GM08714 (cell line): ENCODE results near the gene MASP1.

Source experiments
- H3K4me3 ChIP-seq: fragments of 200-500 bp; sonication (Bioruptor generic); 2 replicates; pipeline ENCODE4 v1.5.1; 2014; ENCODE audit warnings: mild to moderate bottlenecking, low read length, inconsistent platforms
- ZNF274 ChIP-seq: IDR thresholded peaks from 2 replicates; pipeline ENCODE4 v1.6.1; 2012; ENCODE audit warnings: mild to moderate bottlenecking, low read depth, low read length

Gene MASP1

DNA sequence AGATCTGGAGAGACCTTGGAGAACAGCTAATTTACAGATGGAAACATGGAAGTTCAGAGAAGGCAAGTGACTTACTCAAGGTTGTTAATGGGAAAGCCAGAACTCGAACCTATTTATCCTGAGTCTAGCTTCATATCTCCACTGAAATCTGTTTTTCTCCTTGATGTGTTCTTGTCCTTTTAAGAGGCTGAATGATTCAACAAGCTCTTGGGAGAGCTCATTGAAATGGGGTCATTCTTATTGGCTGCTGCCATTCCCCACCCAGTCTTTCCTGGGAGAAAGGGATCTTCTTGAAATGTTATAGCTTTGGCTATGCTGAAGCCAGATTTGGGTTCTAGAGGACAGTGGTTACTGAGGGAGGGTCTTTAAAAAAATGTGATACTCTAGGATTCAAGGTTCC, 53.3 kb downstream of the MASP1 start:
- TF ChIP-seq ZNF274: no peak
- H3K4me3 ChIP-seq: no peak overlapping the region

DNA sequence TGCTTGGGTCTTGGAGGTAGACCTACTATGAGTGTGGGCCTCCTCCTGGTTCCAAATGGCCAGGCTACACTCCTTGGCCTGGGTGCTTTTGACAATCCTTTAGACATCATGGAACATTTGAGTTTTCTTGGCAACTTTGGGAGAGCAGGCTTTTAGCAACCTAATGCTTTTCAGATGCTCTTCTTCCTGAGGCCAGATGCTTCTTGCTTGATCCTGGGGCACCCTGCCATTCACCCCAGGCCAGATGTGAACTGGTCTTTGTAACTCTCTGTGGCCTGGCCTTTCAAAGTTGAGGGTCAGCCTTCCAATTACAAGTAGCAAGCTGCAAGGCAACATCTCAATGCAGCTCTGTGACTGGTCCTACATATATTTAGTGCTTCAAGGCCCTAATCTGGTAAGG, 53.8 kb downstream of the MASP1 start:
- TF ChIP-seq ZNF274: no peak
- no peak overlapping the region for H3K4me3 ChIP-seq

DNA sequence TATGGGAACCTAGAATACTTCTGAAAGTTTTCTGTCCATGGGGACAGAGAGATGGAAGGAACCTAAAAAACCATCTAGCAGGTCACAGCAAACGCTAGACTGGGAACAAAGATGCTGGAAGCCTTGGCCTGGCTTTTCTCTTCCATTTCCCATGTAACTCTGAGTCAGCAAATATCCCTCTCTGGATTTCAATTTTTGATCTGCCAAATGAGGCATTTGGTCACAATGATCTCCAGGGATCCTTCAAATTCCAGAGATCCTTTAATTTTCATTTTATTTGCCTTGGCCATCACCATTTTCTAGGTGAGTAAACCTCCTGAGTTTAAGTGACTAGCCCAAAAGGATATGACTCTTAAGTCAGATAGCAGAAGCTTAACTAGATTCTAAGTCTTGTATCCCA, 54.6 kb downstream of the MASP1 start:
- H3K4me3 ChIP-seq: no peak overlapping the region
- TF ChIP-seq ZNF274: no peak

DNA sequence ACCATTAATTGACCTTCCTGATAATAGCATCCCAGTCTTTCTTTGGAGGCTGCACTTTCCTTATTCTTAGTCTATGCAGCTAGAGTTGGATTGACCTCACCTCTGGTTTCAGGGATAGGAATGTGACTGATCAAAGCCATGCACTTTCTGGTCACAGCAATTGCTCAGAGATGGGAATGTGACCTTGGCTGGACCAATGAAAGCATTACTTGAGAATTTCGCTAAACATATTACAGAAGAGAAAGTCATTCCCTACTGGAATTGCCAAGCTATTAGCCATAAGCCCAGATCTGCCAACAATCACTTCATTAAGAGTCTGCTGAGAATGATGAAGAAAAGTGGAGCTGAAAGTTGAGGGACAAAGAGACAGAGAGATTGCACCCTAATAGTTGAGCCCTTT, 61.5 kb downstream of the MASP1 start:
- TF ChIP-seq ZNF274: no peak
- no peak overlapping the region for H3K4me3 ChIP-seq

DNA sequence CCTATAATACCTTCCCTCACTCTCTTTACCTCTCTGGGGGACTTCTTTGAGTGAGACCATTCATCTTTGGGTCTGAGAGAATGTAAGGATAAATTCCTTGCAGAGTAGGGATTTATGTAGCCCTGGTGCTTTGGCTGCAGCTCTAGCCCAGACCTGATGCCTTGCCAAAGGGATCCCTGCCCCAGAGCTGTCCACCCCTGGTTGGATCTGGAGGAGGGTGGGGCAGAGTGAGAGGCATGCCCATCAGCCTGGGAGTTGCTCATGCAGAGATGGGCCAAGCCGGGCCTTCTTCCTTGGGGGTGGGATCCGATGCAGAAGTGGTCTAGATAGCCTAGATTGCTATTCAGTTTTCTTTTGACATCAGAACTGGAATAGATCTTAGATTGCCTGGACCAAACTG, 62.8 kb downstream of the MASP1 start:
- TF ChIP-seq ZNF274: no peak
- no peak overlapping the region for H3K4me3 ChIP-seq

DNA sequence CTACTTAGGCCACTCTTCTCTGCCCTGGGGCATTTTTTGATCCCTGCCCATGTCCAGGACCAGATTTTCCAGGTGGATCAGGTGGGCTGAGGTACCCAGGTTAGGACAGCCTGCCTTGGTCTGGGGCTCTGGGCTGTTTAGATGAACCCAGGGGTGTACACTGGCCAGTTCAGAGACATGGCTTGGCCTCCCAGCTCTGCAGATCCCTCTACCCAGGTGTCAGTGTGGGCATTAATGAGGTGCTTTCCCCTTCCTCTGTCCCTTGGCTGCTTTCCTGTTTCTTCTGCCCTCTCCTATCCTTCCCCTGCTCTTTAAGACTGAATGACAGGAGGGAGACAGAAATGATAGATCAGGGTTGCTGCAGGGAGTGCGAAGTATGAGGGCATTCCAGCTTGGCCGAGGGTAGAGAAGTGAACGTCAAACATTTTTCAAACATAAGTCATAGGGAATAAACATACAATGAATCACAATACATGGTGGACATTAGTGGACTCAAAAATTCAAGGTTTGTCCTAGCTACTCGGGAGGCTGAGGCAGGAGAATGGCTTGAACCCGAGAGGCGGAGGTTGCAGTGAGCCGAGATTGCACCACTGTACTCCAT, 63.8 kb downstream of the MASP1 start:
- no peak for TF ChIP-seq ZNF274
- H3K4me3 ChIP-seq: no peak overlapping the region

DNA sequence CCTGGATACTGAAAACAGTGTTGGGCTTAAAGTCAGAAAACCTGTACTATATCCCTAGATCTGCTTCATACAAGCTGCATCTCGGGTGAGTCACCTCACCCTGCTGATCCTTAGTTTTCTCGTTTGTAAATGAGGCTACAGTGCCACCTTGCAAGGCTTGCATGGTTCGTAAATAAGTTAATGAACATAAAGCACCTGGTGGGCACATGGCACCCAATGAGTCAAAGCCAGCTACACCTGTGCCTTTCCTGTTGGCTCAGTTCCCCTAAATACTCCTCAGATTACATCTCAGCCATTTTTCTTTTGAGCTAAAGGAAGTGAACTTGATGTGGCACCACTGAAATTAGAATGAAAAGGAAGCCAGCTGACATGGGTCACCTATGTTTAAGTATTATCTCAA, 67.7 kb downstream of the MASP1 start:
- no peak overlapping the region for H3K4me3 ChIP-seq
- TF ChIP-seq ZNF274: no peak

DNA sequence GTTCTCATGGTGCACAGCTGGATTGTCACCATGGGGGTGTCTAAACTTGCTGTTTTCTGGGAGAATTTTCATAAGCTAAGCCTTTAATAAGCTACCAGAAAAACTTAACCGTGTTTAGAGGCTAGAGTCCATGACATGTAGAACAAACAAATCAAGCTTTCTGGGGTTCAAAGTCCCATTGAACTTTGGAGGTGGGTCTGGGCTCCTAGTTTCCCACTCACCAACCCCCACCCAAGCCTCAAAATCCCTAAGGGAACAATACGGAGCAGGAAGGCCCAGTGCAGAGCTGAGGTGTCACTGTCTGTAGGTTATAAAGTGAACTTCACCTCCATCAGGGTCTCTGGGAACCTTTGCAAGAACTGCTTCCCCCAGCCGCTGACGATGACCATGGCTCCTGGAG, 68.7 kb downstream of the MASP1 start:
- no peak for TF ChIP-seq ZNF274
- no peak overlapping the region for H3K4me3 ChIP-seq

DNA sequence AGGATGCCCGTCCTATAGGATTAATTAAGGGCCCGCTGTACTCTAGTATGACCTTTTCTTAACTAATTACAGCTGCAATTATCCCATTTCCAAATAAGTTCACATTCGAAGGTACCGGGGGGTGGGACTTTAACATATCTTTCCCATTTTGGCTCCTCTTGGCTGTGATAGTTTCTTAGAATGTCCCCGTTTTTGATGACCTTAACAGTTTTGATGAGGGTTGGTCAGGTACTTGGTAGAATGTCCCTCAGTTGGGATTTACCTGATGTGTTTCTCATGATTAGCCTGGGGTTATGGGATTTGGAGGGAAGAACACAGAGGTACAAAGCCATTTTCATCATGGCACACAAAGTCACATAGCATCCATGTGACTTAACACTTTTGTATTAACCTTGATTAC, 76.1 kb downstream of the MASP1 start:
- TF ChIP-seq ZNF274: no peak

DNA sequence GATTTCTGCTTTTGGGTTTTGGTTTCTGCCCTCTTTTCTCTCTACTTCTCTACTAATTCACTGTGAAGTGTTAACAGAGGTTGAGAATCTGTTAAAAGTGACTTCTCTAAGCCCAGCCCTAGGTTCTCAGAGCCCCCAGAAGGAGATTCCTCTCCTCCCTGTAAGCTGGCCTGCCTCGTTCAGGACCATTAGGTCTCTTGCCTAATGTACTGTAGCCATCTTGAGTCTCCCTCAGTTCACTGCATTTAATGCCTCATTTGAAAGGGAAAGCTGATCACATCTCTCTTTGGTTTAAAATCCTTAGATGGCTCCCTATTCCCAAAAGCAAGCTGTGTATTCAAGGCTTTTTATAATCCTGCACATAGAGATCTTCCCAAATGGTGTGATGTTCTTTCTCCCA, 77.9 kb downstream of the MASP1 start:
- TF ChIP-seq ZNF274: no peak
- H3K4me3 ChIP-seq: no peak overlapping the region

More for the DNA sequence above, 76.1 kb downstream of the MASP1 start:
- H3K4me3 ChIP-seq: no peak overlapping the region

DNA sequence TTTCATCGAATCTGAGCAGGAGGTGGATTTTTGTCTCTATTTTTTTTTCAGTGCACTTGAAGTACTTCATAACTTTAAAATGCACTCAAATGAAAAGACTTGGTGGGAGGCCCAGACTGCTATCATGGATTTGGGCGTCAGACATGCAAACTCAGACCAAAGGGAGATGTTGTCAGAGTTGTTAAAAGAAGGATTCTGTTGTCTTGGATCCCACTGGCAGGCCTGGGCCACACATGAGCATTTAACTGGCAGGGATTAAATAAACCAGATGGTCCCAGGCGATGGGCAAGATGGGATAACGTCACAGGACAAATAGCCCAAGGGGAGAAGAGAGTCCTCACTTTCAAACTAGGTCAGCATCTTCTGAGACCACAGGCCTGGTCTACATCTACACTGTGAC, 78.8 kb downstream of the MASP1 start:
- no peak for TF ChIP-seq ZNF274
- no peak overlapping the region for H3K4me3 ChIP-seq

DNA sequence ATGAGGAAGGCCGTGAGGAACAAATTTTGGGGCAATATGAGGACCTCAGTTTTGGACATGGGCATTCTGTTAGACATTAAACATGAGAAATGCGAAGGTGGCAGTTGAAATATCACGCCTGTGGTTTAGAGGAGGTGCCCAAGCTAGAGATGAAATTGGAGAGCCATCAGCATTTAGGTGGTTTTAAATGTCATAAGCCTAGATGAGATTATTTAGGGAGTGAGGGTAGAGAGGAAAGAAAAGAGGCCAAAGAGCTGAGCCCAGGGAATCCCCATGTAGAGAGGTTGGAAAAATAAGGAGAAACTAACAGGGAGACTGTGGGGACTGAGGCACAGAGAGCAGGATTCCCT, 79.4 kb downstream of the MASP1 start:
- no peak overlapping the region for H3K4me3 ChIP-seq
- no peak for TF ChIP-seq ZNF274

DNA sequence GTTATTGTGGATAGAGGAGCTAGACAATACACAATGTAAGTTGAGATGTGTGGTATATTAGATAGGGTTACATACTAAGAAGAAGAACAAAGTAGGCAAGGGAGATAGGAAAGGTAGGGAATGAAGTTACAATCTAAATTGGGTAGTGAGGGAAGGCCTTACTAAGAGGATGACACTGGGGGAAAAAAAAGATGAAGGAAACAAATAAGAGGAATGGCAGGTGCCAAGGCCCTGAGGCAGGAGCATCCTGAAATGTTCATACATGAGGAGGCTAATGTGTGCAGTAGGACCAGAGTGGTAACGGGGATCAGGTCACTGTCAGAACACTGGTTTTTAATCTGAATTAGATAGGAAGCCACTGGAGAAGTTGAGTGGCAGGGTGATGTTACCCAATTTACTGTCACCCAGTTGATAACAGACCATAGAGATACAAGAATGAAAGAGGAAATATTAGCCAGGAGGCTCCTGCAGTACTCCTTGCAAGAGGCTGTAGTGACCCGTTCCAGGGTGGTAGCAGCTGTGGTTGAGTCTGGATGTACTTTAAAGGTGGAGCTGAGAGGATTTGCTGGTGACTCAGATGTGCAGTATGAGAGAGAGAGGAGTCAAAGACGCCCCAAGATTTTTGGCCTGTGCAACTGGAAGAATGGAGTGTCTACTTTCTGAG, 79.9 kb downstream of the MASP1 start:
- no peak for TF ChIP-seq ZNF274
- H3K4me3 ChIP-seq: no peak overlapping the region

DNA sequence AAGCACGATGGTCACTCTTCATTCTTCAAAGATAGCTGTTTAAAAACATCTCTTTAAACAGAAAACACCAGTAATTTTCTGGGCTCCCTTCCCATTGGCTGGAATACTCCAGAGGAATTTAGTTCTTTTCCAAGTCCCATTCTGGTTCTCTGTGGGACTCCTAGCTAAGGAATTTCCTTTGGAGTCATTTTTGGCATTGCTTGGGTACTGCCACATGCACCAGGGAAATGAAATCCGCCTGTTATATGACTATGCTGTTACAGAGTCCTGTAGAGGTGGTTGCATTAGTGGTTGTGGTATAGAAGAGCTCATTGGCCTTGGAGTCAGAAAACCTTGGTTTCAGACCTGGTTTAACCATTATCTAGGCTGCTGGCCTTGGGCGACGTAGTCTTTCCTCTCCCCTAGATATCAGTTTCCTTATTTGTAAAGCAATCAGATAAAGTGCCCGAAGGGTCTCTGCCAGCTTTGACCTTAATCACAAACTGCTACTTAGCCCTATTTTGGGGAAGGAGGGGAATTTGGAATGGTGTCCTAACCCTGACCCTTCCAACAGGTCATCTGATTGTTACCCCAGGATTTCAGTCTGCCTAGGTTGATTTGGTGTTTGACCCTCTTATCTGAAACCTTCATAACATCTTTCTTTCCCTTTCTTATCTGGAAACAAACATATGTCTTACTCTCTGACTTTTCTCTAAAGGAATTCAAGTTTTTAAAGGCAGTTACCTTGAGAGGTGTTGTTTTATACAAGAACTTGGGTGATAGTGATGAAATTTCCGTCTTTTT, 80.8 kb downstream of the MASP1 start:
- TF ChIP-seq ZNF274: no peak

DNA sequence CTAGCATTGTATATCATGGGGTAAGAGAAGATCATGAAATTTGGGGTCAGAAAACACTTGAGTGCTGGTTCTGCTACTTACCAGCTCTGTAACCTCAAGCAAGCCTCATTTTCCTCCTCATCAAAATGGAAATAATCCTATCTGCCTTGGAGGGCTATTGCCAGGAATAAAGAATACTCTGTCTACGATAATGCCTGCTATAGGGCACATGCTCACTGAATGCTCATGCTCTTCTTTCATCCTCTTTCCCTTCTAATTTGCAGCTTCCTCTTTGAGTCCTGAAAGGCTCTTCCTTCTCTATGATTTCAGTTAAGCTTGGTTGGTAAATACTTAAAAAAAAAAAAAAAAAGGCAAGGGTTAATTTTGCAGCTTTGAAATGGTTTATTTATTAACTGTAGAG, 81.4 kb downstream of the MASP1 start:
- no peak for TF ChIP-seq ZNF274
- no peak overlapping the region for H3K4me3 ChIP-seq

More for the DNA sequence above, 80.8 kb downstream of the MASP1 start:
- H3K4me3 ChIP-seq: no peak overlapping the region

DNA sequence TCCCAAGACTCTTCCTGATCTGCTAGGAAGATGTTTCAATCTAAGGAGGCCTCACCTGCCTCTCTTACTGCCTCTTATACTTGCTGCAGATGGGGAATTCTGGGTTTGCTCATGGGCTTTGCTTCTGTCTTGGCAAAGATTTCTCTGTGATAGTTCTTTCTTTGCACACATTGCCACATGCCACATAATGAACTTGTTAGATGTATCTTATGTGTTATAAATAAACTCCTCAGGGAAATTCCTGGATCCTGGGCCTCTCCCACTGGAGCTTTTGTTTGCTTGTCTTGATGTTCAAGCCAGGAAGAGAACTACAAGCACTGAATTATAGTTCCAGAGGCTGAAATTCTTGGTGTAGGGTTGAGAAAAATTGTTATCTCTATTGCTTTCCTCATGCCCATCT, 82.0 kb downstream of the MASP1 start:
- TF ChIP-seq ZNF274: no peak
- no peak overlapping the region for H3K4me3 ChIP-seq
